K562 (cell line): ENCODE results near the gene ARHGAP23. TPM values are rescaled to one million over a fixed set of nuclear protein-coding genes. Genes with fewer than 3 reads are reported as not detected.

ENCODE experiments used
- ATAC-seq: fragments of 200-7000 bp; cut with Tn5 transposase; 3 replicates; pipeline ENCODE4 v1.9.1; 2020; ENCODE audit warnings: moderate library complexity
- BruUV-seq: library from RNA; stranded (reverse); fragments of 400-500 nt; replicated peaks from 2 replicates; lab custom pipeline; 2021; lab: Mats Ljungman, UMichigan
- CTCF ChIA-PET: fragments of 300-600 bp; formaldehyde crosslinking; extraction: SDS; loops from one replicate; lab custom pipeline; 2021; ENCODE audit warnings: low intra/inter-chr PET ratio; lab: Yijun Ruan, JAX
- POLR2A ChIA-PET: fragments of 300-600, 350-650 bp; sonication (Branson Sonifier 250); formaldehyde crosslinking; extraction: SDS; loops from one replicate; lab custom pipeline; 2021; ENCODE audit warnings: antibody characterized with exemption, inconsistent platforms; lab: Yijun Ruan, JAX
- DNase-seq, 4 experiments: peaks; one replicate each; pipeline versions ENCODE4 v3.0.0 to v3.0.0-alpha.2; 2011 to 2018; ENCODE audit warnings: low spot score in 3 of 4, mixed read lengths in 3 of 4; ENCODE audit errors: extremely low read depth in 1 of 4
- FAIRE-seq: peaks from 2 replicates; lab custom pipeline; 2011; peaks lifted over from hg19 to GRCh38; lab: Jason Lieb, UNC
- H2AFZ ChIP-seq: 2 replicates; pipeline ENCODE4 v1.6.0; 2011; ENCODE audit warnings: low read depth, low read length, control low read depth, inconsistent platforms
- H3K27ac ChIP-seq: fragments of 200-600 bp; 3 replicates; pipeline ENCODE4 v1.8.0; 2011; ENCODE audit warnings: low read depth, mild to moderate bottlenecking, control low read depth, inconsistent platforms, low read length, moderate library complexity, mixed read lengths; ENCODE audit errors: extremely low read depth
- H3K27me3 ChIP-seq, 2 experiments: fragments of 300-600 bp in 1 of 2; 2 replicates in 1 of 2; 3 replicates in 1 of 2; pipeline versions ENCODE4 v1.6.0 to v1.8.0; 2011; ENCODE audit warnings: inconsistent platforms in 2 of 2, low read length in 2 of 2, mild to moderate bottlenecking in 1 of 2, mixed read lengths in 1 of 2, moderate library complexity in 1 of 2; ENCODE audit not compliant: control insufficient read depth in 2 of 2, insufficient read depth in 2 of 2
- H3K36me3 ChIP-seq: fragments of 300-600 bp; 3 replicates; pipeline ENCODE4 v1.8.0; 2011; ENCODE audit warnings: mild to moderate bottlenecking, low read length, inconsistent platforms; ENCODE audit not compliant: control insufficient read depth, insufficient read depth
- H3K4me1 ChIP-seq, 2 experiments: fragments of 200-600 bp in 1 of 2; replicated peaks in 1 of 2; 2 replicates in 1 of 2; 3 replicates in 1 of 2; pipeline versions ENCODE4 v1.5.1 to v1.8.0; 2011; ENCODE audit warnings: inconsistent platforms in 2 of 2, low read length in 2 of 2, mild to moderate bottlenecking in 1 of 2, mixed read lengths in 1 of 2, moderate library complexity in 1 of 2; ENCODE audit not compliant: control insufficient read depth in 2 of 2, insufficient read depth in 2 of 2
- H3K4me2 ChIP-seq: 2 replicates; pipeline ENCODE4 v1.6.1; 2011; ENCODE audit warnings: low read length, control low read depth, inconsistent platforms, mixed read lengths; ENCODE audit not compliant: insufficient read depth
- H3K4me3 ChIP-seq: fragments of 200-600 bp; sonication (generic), shearing (Covaris generic); 2 replicates; pipeline ENCODE4 v1.5.1; 2016; ENCODE audit warnings: control low read depth, inconsistent platforms
- H3K79me2 ChIP-seq: fragments of 200-600 bp; 3 replicates; pipeline ENCODE4 v1.8.0; 2011; ENCODE audit warnings: low read length, inconsistent platforms; ENCODE audit not compliant: control insufficient read depth, insufficient read depth
- H3K9ac ChIP-seq, 2 experiments: 2 replicates each; pipeline versions ENCODE4 v1.6.0 to v1.6.1; 2011; ENCODE audit warnings: low read depth in 2 of 2, low read length in 2 of 2, control low read depth in 1 of 2, inconsistent platforms in 1 of 2, mild to moderate bottlenecking in 1 of 2, mixed read lengths in 1 of 2; ENCODE audit not compliant: insufficient read depth in 1 of 2
- H3K9me1 ChIP-seq: one replicate; pipeline ENCODE4 v1.6.0; 2011; ENCODE audit warnings: inconsistent platforms, mild to moderate bottlenecking, low read length, moderate library complexity; ENCODE audit not compliant: control insufficient read depth, insufficient read depth
- H3K9me3 ChIP-seq: replicated peaks from 2 replicates; pipeline ENCODE4 v1.5.1; 2011; ENCODE audit warnings: low read depth, low read length, inconsistent platforms; ENCODE audit not compliant: control insufficient read depth, insufficient read depth
- H4K20me1 ChIP-seq: replicated peaks from 2 replicates; pipeline ENCODE4 v1.6.1; 2011; ENCODE audit warnings: low read length, inconsistent platforms, mixed read lengths; ENCODE audit not compliant: control insufficient read depth, insufficient read depth
- ATF1 ChIP-seq, 2 experiments: fragments of 450-650 bp in 1 of 2; IDR thresholded peaks; 2 replicates each; pipeline ENCODE4 v1.6.1; 2016; ENCODE audit warnings: missing compliant biosample characterization in 1 of 2, missing genetic modification characterization in 1 of 2
- MCM3 ChIP-seq: fragments of 450-650 bp; IDR thresholded peaks from 2 replicates; pipeline ENCODE4 v1.6.1; 2016
- NR2F6 ChIP-seq: fragments of 450-650 bp; formaldehyde crosslinking; IDR thresholded peaks from 2 replicates; pipeline ENCODE4 v1.4.0; 2020; ENCODE audit warnings: mild to moderate bottlenecking
- SIX5 ChIP-seq, 2 experiments: IDR thresholded peaks; 2 replicates each; pipeline ENCODE4 v1.6.1; 2011; ENCODE audit warnings: low read length in 2 of 2, borderline replicate concordance in 1 of 2, low read depth in 1 of 2, mild to moderate bottlenecking in 1 of 2, moderate library complexity in 1 of 2; ENCODE audit not compliant: insufficient read depth in 1 of 2
- SMAD1 ChIP-seq: fragments of 150-350 bp; IDR thresholded peaks from 2 replicates; pipeline ENCODE4 v1.6.1; 2014; ENCODE audit warnings: low read length, low read depth; ENCODE audit not compliant: partially characterized antibody
- STAG1 ChIP-seq: sonication (generic); formaldehyde crosslinking; IDR thresholded peaks from 2 replicates; pipeline ENCODE4 v1.5.0; 2020; ENCODE audit warnings: missing genetic modification reagents, borderline replicate concordance
- WGBS: fragments of 100-300 bp; shearing (Covaris generic); methylation state at CpG from one replicate; pipeline ENCODE4 v1.1.6; 2016; ENCODE audit warnings: low coverage, mixed read lengths; ENCODE audit not compliant: insufficient coverage; ENCODE audit errors: missing lambda C conversion rate; 5-methylcytosine and 5-hydroxymethylcytosine counted together
- in situ Hi-C: fragments of 300-500 bp; cut with MboI; formaldehyde crosslinking; loops from 4 replicates; pipeline ENCODE4 v1.15.0; 2018; ENCODE audit warnings: inconsistent platforms, mixed read lengths
- intact Hi-C: fragments of 100-400 bp; cut with micrococcal nuclease; formaldehyde crosslinking; loops from 2 replicates; pipeline ENCODE4 v1.14.2; 2022
- polyA plus RNA-seq, 8 experiments: library from polyadenylated mRNA; depleted of rRNA in 4 of 8; stranded (reverse) in 5 of 8; unstranded in 3 of 8; fragments of >200 nt; fragmentation: Nextera tagmentation in 2 of 8; fragmentation: Illumina TruSeq in 1 of 8; extraction: Ambion mirVana in 2 of 8; extraction: Trizol in 1 of 8; gene quantifications; 2 replicates each; pipeline versions ENCODE4 v1.2.1 to v1.2.3, GENCODE V29; 2011 to 2014; ENCODE audit warnings: inconsistent platforms in 1 of 8, missing spikeins in 1 of 8
- total RNA-seq, 7 experiments: library from RNA; depleted of rRNA in 6 of 7; stranded (reverse); fragments of >200 nt in 6 of 7; fragmentation: Illumina TruSeq in 2 of 7; extraction: Trizol in 2 of 7; gene quantifications; 2 replicates each; pipeline versions ENCODE4 v1.2.1 to v1.2.3, GENCODE V29; 2011 to 2021; ENCODE audit warnings: low replicate concordance in 1 of 7
- TF ChIP-seq, protein P1 (sequence below), 2 experiments: fragments of 450-650 bp; formaldehyde crosslinking in 1 of 2; IDR thresholded peaks; 2 replicates each; pipeline versions ENCODE4 v1.4.0 to v1.6.1; 2014 to 2020; ENCODE audit warnings: mild to moderate bottlenecking in 2 of 2, borderline replicate concordance in 1 of 2, low read depth in 1 of 2
- TF ChIP-seq, protein P2 (sequence below): IDR thresholded peaks from 2 replicates; pipeline ENCODE4 v1.6.1; 2011; ENCODE audit warnings: borderline replicate concordance, low read depth, mild to moderate bottlenecking, moderate library complexity, low read length; ENCODE audit not compliant: insufficient read depth, poor library complexity, severe bottlenecking
- TF ChIP-seq, protein P3 (sequence below): sonication (generic); formaldehyde crosslinking; IDR thresholded peaks from 2 replicates; pipeline ENCODE4 v1.9.0; 2022; ENCODE audit warnings: mild to moderate bottlenecking, missing genetic modification reagents

The ARHGAP23 gene
- total and polyA plus RNA-seq, 9 of the 15 experiments (the other 6 are each of a cell fraction or from before 2014, with no cell fraction given) = 0.01 to 2.7 (median 0.70) TPM

DNA sequence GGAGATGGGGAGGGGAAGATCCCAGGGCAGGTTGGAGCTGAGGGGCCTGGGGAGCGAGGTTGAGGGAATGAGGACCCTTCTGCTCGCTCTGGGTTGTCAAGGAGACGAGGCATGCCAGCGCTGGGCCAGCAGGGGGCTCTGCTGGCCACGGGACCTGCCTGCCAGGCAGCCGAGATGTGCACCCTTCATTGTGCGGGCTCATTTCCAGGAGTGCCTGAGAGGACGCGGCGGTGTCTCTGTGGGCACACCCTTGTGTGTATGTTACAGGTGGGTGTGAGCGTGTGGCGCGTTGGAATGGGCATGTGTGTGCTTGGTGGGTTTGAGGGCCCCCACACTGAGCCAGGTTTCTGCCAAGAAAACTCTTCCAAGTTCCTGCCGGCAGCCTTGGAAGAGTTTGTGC lies 15.9 kb downstream of the ARHGAP23 start:
- Histone ChIP-seq H3K9ac (peak overlapping the region in 1 of 2 experiments; percentile 45; a peak in 1 of 4 replicates), H2AFZ (no peak overlapping the region), H3K36me3 (no peaks in the 10 kb centered on the region), H3K27me3 (peaks cover 5 to 26% of the 10 kb centered on the region in 2 experiments; a peak in 3 of 5 replicates), H3K4me2 (no peak overlapping the region), H3K4me3 (no peak overlapping the region), H3K79me2 (no peaks in the 10 kb centered on the region), H3K27ac (no peak overlapping the region), H3K4me1 (peaks cover 0 to 8% of the 10 kb centered on the region in 2 experiments; a peak in 2 of 5 replicates), H3K9me1 (no peaks in the 10 kb centered on the region), H4K20me1 (peaks cover 17% of the 10 kb centered on the region), H3K9me3 (no peaks in the 10 kb centered on the region)
- FAIRE-seq = no peak
- WGBS = 5% methylated on average over 14 of the region's 14 CpGs
- ATAC-seq = peak; percentile 96
- peak; percentile 71 to 83 (median 80) for DNase-seq
- intact Hi-C loops (loop anchor here (1.0 to 2.0 kb wide), 2 partner anchors 30 to 41 kb away; no protein-coding TSS in a partner anchor), in situ Hi-C loops (loop anchor here (5.0 kb wide), 1 partner anchor 38 kb away; no protein-coding TSS in a partner anchor)
- ChIA-PET CTCF (interaction anchor here (0.6 to 2.1 kb wide), 4 partner anchors 31 to 111 kb away, joined by 3 to 8 read pairs (median 4); no protein-coding TSS in a partner anchor), POLR2A (no interaction called here)
- BruUV-seq = no TSS peak
- no peak for TF ChIP-seq NR2F6
- TF ChIP-seq STAG1 (CRISPR knock-in tag) = peak; percentile 63; the same call in 1 of the 2 replicates
- TF ChIP-seq, protein P1, sequence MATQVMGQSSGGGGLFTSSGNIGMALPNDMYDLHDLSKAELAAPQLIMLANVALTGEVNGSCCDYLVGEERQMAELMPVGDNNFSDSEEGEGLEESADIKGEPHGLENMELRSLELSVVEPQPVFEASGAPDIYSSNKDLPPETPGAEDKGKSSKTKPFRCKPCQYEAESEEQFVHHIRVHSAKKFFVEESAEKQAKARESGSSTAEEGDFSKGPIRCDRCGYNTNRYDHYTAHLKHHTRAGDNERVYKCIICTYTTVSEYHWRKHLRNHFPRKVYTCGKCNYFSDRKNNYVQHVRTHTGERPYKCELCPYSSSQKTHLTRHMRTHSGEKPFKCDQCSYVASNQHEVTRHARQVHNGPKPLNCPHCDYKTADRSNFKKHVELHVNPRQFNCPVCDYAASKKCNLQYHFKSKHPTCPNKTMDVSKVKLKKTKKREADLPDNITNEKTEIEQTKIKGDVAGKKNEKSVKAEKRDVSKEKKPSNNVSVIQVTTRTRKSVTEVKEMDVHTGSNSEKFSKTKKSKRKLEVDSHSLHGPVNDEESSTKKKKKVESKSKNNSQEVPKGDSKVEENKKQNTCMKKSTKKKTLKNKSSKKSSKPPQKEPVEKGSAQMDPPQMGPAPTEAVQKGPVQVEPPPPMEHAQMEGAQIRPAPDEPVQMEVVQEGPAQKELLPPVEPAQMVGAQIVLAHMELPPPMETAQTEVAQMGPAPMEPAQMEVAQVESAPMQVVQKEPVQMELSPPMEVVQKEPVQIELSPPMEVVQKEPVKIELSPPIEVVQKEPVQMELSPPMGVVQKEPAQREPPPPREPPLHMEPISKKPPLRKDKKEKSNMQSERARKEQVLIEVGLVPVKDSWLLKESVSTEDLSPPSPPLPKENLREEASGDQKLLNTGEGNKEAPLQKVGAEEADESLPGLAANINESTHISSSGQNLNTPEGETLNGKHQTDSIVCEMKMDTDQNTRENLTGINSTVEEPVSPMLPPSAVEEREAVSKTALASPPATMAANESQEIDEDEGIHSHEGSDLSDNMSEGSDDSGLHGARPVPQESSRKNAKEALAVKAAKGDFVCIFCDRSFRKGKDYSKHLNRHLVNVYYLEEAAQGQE (IDR thresholded peaks at IDR 0.05; ENCODE audit: borderline replicate concordance) = peak; percentile 88
- TF ChIP-seq, protein P1 (CRISPR knock-in tag; IDR thresholded peaks at IDR 0.05; ENCODE audit: low read depth) = no peak
- TF ChIP-seq SMAD1 = no peak
- no peak for TF ChIP-seq ATF1 (CRISPR knock-in tag; IDR thresholded peaks at IDR 0.05)
- no peak for TF ChIP-seq ATF1 (tag; IDR thresholded peaks at IDR 0.05)
- no peak for TF ChIP-seq SIX5 (IDR thresholded peaks at IDR 0.05; ENCODE audit: borderline replicate concordance in 1 of 2, insufficient read depth in 1 of 2, low read depth in 1 of 2, low read length in 2 of 2)
- TF ChIP-seq, protein P2, sequence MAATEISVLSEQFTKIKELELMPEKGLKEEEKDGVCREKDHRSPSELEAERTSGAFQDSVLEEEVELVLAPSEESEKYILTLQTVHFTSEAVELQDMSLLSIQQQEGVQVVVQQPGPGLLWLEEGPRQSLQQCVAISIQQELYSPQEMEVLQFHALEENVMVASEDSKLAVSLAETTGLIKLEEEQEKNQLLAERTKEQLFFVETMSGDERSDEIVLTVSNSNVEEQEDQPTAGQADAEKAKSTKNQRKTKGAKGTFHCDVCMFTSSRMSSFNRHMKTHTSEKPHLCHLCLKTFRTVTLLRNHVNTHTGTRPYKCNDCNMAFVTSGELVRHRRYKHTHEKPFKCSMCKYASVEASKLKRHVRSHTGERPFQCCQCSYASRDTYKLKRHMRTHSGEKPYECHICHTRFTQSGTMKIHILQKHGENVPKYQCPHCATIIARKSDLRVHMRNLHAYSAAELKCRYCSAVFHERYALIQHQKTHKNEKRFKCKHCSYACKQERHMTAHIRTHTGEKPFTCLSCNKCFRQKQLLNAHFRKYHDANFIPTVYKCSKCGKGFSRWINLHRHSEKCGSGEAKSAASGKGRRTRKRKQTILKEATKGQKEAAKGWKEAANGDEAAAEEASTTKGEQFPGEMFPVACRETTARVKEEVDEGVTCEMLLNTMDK = peak; percentile 72
- no peak for TF ChIP-seq MCM3
- TF ChIP-seq, protein P3, sequence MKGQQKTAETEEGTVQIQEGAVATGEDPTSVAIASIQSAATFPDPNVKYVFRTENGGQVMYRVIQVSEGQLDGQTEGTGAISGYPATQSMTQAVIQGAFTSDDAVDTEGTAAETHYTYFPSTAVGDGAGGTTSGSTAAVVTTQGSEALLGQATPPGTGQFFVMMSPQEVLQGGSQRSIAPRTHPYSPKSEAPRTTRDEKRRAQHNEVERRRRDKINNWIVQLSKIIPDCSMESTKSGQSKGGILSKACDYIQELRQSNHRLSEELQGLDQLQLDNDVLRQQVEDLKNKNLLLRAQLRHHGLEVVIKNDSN (CRISPR knock-in tag) = peak; percentile 34
